GM19035 (cell line): ENCODE data around the gene LIPI.
A peak's percentile ranks its signal among the peaks of the same experiment; 100 is the strongest.
"Not testable (repeated sequence)": the region's sequence is repeated elsewhere in the genome, so short reads cannot be mapped to it uniquely, and the experiment has no call there.

Source experiments
- ATAC-seq: cut with Tn5 transposase; IDR thresholded peaks from one replicate; pipeline ENCODE4 v1.9.1; 2021; ENCODE audit not compliant: unreplicated experiment

Gene LIPI

DNA sequence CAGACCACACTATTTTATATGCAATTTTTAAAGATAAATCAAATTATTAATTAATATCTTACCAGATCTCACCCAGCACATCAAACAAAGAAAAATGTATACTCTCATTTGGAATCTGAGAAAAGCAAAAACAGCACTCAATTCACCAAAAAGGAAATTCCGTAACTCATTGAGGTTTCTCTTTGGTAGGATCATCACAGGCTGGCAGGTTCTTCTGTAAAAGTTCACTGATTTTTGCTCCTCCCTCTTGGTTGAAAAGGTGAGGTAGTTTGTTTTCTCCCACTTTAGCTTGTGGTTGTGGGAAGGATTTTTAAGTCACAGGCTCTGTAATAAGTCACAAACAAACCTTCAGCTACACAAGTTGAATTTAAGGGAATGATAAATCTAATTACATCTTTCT lies at the start of gene LIPI:
TSS of gene LIPI (minus strand) at position 218 of the 400 bp plus-strand sequence. CDS start at position 108, 110 bp downstream.
- no peak for ATAC-seq

DNA sequence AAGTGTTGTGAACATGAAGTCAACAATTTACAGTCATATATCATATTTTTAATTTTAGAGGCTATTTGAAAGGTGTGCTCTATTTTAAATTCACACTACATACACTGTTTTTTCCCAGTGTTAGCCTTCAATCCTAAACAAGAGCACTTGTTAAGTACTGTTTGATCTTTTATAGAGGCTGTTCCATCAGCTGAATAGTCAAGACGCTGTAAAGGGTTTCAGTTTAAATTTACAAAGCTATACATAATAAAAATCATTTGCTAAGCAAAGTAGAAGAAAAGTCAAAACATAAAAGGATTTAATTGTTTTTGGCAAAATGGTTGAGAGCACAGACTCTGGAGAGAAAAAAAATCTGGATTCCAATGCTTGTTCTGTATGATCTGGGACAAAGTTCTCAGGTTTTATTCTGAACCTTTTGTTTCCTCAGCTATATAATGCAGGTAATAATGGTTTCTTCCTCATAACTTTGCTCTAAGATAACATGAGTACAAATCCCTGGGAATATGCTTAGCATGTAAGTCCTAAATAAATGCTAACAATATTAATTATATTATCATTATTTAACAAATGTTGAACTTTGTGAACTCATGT lies 49.5 kb upstream of the LIPI start:
- no peak for ATAC-seq

DNA sequence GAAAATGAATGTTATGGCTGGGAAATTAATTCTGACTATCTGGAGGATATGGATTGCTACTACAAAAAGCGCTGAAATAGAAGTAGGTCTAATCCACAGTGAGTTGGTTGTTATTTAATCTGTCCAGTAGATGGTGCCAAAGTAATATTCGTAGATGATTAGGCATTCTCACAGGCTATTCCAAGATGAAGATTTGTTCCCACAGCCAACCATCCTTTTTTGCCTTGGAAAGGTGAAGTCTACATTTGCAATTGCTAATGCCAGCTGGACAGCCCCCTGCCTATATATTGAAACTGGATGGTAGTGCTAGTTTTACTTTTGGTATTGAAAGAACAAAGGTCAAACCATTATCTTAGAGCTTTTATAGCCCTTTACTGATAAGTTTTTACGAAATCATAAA lies 49.0 kb upstream of the LIPI start:
- ATAC-seq = peak; percentile 55

DNA sequence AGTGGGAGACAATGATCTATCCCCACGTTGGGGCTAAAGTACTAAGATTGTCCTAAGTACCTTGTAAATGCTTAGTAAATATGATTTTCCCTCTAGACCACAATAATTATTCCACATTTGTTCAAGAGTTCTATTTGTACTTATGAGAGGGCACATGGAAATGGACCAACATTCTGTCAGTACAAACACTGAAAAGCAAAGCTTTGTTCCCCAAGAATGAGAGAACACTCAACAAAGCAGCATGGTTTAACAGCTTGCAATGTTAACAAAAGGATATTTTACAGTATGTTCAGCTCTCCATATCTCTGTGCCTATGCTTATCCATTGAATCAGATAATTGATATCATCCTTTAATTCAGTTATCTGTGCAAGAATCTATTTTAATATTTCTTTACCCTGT lies 40.6 kb upstream of the LIPI start:
- ATAC-seq = no peak

DNA sequence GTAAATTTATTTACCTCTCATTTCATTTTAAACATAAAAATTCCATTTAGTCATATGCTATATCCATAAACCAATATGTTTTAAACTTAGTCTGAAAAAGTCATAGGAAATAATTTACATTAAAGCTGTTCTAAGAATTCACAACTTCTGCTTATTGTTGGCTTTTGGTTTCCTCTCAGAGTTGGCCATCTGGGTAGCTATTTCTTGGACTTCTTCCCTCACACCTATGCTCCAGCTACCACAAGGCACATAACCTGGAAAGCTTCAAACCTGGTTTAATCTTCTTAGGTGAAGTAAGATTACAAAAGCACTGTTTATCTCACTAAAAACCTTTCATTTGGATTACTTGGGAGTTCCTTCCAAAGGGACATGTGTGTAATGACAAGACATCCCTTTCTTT lies 35.0 kb upstream of the LIPI start:
- no peak for ATAC-seq

DNA sequence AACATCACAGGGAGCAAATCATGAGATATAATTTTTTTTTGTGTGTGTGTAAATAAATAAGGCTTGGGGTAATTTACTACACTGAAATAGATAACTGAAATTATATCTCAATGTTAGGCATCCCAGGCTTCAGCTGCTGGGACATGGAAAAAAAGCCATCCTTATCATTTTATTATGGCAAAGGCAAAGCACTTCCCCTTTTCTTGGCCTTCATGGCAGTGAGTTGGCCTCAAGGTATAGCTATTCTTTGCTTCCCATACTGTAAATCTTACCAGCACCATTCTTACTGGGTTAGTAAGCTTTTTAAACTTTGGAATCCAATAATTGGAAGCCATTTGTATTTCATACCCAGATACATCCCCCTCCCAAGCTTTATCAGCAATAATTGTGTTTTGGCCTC lies 34.2 kb upstream of the LIPI start:
- ATAC-seq = no peak

DNA sequence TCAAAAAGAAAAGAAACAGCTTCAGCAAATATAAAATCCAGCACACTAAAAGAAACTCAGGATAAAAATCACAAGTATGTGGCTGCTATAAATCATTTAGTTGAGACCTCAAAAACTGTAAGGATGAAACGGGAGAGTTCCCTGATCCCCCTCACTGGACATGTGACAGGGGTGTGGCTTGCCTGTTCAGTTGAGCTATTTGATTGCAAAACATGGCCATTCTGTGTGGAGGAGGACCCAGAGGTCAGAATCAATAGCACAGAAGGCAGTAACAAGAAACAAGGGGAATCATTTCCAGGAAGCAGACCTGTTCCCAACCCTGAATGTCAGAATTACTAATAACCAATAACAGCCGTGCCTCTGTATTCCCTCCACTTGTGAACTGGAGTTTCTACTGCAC lies 33.1 kb upstream of the LIPI start:
- no peak for ATAC-seq

DNA sequence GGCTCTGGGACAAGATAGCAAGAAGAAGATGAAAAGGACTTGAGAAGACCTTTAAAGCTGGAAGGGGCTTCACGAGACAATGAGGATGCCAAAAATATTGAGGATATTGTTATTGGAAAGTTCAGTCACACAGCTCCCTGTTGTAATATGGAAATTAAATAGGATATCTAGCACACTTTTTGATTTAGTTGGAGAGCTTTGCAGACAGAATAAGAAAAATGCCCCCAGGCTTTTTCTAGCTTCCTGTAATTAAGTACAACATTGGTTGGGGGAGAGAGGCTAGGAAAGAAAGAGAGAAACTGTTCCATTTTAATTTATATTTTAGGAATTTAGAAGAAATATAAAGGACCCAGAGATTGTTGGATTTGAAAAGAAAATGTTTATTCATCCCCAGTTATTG lies 32.7 kb upstream of the LIPI start:
- ATAC-seq = no peak

DNA sequence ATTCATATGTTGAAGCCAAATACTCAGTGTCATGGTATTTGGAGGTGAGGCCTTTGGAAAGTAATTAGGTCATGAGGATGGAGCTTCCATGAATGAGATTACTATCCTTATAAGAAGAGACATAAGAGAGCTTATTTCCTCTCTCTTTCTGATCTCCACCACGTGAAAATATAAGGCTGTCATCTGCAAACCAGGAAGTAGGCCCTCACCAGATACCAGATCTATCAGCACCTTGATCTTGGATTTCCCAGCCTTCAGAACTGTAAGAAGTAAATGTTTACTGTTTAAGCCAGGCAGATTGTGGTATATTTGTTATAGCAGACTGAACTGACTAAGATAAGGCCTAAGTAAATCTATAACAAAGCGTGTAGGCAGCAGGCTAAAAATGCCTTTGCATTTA lies 30.5 kb upstream of the LIPI start:
- no peak for ATAC-seq

DNA sequence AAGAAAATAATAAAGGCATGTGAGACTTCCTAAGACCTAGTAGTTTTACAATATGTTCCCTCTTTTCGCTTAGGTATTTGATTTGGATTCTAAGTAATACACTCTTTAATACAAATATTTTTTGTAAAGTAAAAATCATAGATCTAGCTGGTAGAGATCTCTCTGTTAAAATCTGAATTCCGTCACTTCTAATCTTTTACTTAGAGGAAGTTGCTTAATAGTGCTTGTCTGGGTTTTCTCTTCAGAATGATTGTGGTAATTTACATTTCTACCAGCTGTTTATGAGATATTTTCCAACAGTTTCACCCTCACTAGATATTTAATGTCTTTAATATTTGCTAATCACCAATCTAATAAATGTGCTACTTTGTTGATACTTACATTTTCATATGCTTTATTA lies 28.5 kb upstream of the LIPI start:
- no peak for ATAC-seq

DNA sequence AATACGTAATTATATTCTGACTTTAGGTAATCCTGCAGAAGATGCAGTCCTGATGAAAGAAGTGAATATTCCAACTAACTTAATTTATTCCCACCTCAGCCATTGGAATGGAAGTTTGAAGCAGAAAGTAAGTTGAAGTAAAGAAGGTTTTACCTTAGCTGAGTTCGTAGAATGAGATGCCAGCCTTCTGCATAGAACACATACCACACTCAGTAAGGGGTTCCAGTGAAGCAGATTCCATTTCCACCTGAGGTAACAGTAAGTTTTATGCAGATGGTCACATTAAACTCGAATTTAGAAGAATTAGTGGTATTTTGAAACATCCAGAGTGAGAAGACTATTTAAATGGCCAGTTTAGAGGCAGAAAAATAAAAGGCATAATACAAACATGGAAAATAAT lies 25.4 kb upstream of the LIPI start:
- ATAC-seq = no peak

DNA sequence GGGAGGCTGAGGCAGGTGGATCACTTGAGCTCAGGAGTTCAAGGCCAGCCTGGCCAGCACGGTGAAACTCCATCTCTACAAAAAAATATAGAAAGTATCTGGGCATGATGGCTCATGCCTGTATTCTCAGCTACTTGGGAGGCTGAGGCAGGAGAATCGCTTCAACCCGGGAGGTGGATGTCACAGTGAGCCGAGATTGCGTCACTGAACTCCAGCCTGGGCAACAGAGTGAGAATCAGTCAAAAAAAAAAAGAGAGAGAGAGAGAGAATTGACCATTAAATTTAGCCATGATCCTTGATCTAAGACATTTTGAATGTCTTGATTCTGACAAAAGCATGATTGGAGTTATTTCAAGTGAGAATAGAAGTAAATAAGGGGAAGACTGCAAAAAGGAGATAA lies 24.3 kb upstream of the LIPI start:
- no peak for ATAC-seq

DNA sequence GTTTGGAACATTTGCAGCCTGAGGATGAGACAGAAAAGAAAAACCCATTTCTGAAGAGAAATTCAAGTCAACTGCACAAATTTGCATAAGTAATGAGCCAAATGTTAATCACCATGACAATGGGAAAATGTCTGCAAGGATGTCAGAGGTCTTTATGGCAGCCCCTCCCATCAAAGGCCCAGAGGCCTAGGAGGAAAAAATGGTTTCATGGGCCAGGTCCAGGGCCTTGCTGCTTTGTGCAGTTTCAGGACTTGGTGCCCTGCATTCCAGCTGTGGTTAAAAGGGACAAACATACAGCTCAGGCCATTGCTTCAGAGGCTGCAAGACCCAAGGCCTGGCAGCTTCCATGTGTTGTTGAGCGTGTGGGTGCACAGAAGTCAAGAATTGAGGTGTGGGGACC lies 18.6 kb upstream of the LIPI start:
- no peak for ATAC-seq

DNA sequence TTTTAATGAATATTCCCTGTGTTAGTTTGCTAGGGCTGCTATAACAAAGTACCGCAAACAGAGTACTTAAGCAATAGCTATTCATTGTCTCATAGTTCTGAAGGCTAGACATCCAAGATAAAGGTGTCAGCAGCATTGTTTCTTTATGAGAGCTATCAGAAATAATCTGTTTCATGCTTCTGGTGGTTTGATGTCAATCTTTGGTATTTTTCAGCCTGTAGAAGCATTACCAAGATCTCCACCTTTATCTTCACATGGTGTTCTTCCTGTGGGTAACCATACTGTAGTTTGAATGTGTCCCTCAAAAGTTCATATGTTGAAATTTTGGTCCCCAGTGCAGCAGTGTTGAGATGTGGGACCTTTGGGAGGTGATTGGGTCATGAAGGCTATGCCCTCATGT lies 12.6 kb upstream of the LIPI start:
- ATAC-seq = no peak

DNA sequence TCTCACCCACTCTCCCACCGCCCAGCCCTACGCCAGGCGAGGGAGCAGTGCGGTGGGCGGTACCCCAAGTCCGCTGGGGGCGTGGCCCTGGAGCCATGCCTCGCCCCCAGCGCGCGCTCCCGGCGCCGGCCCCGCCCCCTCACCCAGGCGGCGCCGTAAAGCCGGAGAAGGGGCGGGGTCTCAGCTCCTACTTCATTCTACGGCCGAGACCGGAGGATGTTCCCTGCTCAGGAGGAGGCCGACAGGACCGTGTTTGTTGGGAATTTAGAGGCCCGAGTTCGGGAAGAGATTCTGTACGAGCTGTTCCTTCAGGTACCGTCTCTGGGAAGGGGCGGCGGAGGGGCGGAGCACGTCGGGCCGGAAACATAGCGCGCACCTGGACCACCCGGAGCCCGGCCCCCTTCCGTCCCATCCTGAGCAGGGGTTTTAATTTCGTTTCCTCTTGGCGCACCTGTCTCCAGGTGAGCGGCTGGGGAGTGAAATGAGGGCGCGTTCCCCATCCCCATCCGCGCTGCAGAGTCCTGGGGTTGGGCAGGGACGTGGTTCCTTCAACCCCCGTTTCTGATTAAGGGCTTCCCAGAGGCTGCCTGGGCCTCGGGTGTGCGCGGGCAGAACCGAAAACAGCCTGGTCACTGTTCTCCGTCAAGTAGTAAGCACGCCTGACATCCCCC lies 5.4 kb upstream of the LIPI start, which contains the start of gene RBM11:
TSS of gene RBM11 (plus strand) at position 187 of the 671 bp plus-strand sequence. CDS start at position 217, 30 bp downstream.
- peak; percentile 88 for ATAC-seq

DNA sequence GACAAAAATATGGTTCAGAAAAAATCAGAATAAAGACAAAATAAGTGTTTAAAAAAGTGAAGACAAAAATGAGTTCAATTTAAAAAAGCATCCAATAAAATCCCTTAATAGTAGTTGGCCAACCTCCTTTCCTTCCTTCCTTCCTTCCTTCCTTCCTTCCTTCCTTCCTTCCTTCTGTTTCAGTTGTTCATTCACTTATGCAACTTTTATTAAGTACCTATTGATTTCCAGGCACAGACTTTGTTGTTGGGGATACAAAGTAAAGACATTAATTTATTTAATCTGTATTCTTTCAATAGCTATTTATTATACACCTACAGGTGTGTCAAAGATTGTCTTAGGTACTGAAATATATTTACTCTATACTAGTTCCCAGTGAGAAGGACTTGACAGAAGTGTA lies 2.4 kb upstream of the LIPI start:
- no peak for ATAC-seq

DNA sequence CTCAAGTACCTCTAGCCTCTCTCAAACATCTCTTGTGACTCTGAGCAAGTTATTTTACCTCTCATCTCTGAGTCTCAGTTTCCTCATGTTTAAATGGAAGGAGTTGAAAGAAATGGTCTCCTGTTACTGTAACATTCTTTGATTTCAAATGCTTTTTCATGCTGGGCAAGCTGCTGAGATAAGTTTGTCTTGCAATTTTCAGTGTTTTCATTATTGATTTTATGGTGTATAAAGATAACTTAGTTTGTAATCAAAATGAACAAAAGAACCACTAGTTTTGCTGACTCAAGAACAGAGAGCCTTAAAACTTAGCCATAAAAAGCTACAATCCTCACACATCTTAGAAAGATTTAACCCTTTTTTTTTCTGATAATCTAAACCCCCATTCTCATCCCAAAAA lies 4.5 kb downstream of the LIPI start:
- no peak for ATAC-seq

DNA sequence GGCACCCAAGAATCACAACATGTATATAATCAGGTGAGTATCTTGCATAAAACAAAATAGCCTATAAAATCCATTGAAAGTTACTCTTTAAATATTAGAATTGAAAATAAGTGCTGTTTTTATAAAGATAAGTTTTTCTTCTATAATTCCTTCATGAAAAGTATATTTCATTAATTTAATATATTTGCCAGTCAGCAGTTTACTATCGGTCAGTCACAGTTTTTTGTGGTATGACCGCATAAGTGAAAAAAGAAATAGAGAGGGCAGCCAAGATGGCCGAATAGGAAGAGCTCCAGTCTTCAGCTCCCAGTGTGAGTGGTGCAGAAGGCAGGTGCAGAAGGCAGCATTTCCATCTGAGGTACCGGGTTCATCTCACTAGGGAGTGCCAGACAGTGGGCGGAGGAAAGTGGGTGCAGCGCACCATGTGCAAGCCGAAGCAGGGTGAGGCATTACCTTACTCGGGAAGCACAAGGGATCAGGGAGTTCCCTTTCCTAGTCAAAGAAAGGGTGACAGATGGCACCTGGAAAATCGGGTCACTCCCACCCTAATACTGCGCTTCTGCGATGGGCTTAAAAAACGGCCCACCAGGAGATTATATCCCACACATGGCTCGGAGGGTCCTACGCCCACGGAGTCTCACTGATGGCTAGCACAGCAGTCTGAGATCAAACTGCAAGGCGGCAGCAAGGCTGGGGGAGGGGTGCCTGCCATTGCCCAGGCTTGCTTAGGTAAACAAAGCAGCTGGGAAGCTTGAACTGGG lies 44.1 kb downstream of the LIPI start:
- ATAC-seq = not testable (repeated sequence)

DNA sequence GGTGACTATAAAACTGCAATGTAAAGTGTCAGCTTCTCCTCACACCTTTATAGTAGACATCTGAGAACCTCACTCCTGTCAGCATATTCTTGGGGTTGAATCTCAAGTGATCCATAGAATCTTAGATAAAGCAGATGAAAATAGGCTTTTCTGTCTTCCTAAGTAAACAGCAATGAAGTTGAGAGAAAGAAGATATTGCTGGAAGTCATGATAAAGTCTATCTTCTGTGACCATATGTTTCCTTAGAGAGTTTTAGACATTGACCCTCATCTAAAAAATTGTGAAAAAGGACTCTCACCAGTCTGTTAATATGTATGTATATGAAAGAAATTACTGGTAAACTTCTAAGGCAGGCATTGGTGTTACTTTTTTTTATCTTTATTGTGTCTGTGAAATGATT lies 66.8 kb downstream of the LIPI start:
- ATAC-seq = no peak

DNA sequence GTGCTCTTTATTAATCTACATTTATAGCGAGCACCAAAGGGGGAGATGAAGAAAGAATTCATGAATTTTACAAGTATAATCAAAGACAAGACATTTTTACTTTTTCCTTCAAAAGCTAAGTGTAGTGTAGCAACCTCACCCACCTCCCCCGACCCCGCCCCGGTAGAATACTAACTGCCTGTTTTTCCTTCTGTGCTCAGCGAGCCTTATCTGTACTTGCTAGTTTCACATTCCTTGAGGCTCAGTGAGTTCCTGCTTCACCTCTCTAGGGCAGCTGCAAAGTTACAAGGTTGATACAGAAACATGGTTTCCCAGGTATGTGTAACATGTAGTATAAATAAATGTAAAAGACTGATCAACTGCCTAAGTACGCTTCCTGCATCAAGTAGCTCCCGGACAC lies 86.5 kb downstream of the LIPI start:
- ATAC-seq = no peak

DNA sequence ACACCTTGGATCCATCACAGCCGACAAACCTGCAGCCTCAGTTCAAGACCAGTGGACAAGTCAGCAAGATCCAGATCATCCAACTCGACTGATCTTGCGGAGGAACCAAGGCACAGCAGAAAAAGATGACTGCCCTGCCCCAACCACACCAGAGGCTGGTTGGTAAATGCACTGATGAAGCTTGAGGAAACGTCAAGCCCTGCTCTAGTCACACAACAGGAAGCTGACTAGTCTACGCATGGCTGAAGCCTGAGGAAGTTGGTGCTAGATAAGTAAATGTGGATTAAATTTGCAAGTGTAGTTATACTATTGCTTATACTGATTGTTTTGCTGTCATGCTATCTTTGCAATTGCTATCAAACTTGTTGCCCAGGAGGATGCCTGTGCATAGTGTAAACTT lies 89.0 kb downstream of the LIPI start:
- ATAC-seq = no peak

DNA sequence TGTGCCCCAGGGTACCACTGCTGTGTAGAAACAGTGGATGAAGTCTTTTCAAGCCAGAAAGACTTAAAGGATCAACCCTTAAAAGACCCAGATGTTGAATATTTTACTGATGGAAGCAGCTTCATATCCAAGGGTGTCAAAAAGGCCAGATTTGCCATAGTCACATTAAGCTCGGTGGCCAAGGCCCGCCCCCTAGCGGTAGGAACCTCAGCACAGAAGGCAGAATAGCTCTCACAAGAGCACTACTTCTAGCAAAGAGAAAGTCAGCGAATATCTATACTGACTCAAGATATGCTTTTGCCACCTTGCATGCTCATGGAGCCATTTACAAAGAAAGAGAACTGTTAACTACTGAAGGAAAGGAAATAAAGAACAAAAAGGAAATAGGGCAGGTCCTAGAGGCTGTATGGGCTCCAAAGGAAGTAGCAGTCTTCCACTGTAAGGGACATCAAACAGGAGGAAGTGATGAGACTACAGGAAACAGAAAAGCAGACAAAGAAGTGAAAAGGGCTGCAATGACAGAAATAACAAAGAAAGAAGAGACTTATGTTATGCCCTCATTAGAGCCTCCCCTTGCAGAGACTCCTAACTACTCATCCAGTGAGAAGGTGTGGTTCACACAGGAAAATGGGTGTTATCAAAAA lies 90.5 kb downstream of the LIPI start:
- peak; percentile 67 for ATAC-seq
